HepG2 (cell line): Measurements from ENCODE around the gene ANKRD36B.
"Not testable (repeated sequence)": the region's sequence is repeated elsewhere in the genome, so short reads cannot be mapped to it uniquely, and the experiment has no call there.

Source experiments
- CTCF ChIP-seq: sonication (generic); formaldehyde crosslinking; IDR thresholded peaks from 2 replicates; pipeline ENCODE4 v1.5.0; 2020; ENCODE audit warnings: mild to moderate bottlenecking, missing genetic modification reagents, moderate library complexity
- HDAC6 ChIP-seq: fragments of 200-600 bp; sonication (generic); IDR thresholded peaks from 2 replicates; pipeline ENCODE4 v1.7.0; 2017; ENCODE audit warnings: mild to moderate bottlenecking, antibody characterized with exemption, low read length, low read depth
- NR2C2 ChIP-seq: sonication (generic); formaldehyde crosslinking; IDR thresholded peaks from 2 replicates; pipeline ENCODE4 v1.4.0; 2020; ENCODE audit warnings: missing genetic modification reagents, mild to moderate bottlenecking, moderate library complexity, borderline replicate concordance
- POLR2A ChIP-seq, 2 experiments: IDR thresholded peaks; 2 replicates each; pipeline ENCODE4 v1.6.1; 2011; ENCODE audit warnings: low read depth in 2 of 2, low read length in 2 of 2, mild to moderate bottlenecking in 1 of 2, moderate library complexity in 1 of 2; ENCODE audit not compliant: insufficient read depth in 1 of 2
- SMAD1 ChIP-seq: sonication (generic); formaldehyde crosslinking; IDR thresholded peaks from 2 replicates; pipeline ENCODE4 v1.4.0; 2020; ENCODE audit warnings: missing genetic modification reagents, low read depth, mild to moderate bottlenecking, borderline replicate concordance
- STAT6 ChIP-seq: sonication (generic); formaldehyde crosslinking; IDR thresholded peaks from 2 replicates; pipeline ENCODE4 v1.4.0; 2020; ENCODE audit warnings: missing genetic modification reagents, mild to moderate bottlenecking, borderline replicate concordance
- TCF7L2 ChIP-seq: IDR thresholded peaks from 2 replicates; pipeline ENCODE4 v1.6.1; 2011; ENCODE audit warnings: mild to moderate bottlenecking, low read depth, low read length, moderate library complexity
- ZNF362 ChIP-seq: sonication (generic); formaldehyde crosslinking; IDR thresholded peaks from 2 replicates; pipeline ENCODE4 v1.4.0; 2020; ENCODE audit warnings: missing genetic modification reagents, mild to moderate bottlenecking, borderline replicate concordance
- TF ChIP-seq, protein P1 (sequence below): sonication (generic); formaldehyde crosslinking; IDR thresholded peaks from 2 replicates; pipeline ENCODE4 v1.9.0; 2021; ENCODE audit warnings: missing genetic modification reagents, borderline replicate concordance
- TF ChIP-seq, protein P2 (sequence below): sonication (generic); formaldehyde crosslinking; IDR thresholded peaks from 2 replicates; pipeline ENCODE4 v1.5.0; 2020; ENCODE audit warnings: missing genetic modification reagents
- TF ChIP-seq, protein P3 (sequence below): sonication (generic); formaldehyde crosslinking; IDR thresholded peaks from 2 replicates; pipeline ENCODE4 v1.4.0; 2020; ENCODE audit warnings: missing genetic modification reagents

DNA sequence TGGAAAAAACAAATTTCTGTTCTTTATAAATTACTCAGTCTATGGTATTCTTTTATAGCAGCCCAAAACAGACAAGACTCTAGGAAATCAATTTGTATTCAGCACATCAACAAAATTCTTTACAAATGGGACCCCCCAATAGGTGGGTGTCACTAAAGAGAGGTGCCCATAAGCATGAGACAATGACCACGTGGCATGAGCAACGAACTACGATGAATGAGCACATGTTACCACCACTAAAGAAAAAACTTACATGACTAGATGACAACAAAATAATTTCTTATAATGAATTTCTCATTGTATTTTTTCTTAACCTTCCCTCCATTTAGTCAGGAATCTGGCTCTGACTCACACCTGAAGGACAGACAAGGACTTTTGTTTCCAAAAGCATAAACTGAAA, 3.8 kb upstream of the ANKRD36B start:
- not testable (repeated sequence) for TF ChIP-seq CTCF (CRISPR knock-in tag); TCF7L2; STAT6 (CRISPR knock-in tag); ZNF362 (CRISPR knock-in tag); POLR2A (IDR thresholded peaks at IDR 0.05; ENCODE audit: insufficient read depth in 1 of 2, low read depth in 2 of 2, low read length in 2 of 2); NR2C2 (CRISPR knock-in tag); SMAD1; HDAC6
- TF ChIP-seq, protein P1, sequence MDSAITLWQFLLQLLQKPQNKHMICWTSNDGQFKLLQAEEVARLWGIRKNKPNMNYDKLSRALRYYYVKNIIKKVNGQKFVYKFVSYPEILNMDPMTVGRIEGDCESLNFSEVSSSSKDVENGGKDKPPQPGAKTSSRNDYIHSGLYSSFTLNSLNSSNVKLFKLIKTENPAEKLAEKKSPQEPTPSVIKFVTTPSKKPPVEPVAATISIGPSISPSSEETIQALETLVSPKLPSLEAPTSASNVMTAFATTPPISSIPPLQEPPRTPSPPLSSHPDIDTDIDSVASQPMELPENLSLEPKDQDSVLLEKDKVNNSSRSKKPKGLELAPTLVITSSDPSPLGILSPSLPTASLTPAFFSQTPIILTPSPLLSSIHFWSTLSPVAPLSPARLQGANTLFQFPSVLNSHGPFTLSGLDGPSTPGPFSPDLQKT (CRISPR knock-in tag) = not testable (repeated sequence)
- TF ChIP-seq, protein P2, sequence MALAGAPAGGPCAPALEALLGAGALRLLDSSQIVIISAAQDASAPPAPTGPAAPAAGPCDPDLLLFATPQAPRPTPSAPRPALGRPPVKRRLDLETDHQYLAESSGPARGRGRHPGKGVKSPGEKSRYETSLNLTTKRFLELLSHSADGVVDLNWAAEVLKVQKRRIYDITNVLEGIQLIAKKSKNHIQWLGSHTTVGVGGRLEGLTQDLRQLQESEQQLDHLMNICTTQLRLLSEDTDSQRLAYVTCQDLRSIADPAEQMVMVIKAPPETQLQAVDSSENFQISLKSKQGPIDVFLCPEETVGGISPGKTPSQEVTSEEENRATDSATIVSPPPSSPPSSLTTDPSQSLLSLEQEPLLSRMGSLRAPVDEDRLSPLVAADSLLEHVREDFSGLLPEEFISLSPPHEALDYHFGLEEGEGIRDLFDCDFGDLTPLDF (CRISPR knock-in tag) = not testable (repeated sequence)
- TF ChIP-seq, protein P3, sequence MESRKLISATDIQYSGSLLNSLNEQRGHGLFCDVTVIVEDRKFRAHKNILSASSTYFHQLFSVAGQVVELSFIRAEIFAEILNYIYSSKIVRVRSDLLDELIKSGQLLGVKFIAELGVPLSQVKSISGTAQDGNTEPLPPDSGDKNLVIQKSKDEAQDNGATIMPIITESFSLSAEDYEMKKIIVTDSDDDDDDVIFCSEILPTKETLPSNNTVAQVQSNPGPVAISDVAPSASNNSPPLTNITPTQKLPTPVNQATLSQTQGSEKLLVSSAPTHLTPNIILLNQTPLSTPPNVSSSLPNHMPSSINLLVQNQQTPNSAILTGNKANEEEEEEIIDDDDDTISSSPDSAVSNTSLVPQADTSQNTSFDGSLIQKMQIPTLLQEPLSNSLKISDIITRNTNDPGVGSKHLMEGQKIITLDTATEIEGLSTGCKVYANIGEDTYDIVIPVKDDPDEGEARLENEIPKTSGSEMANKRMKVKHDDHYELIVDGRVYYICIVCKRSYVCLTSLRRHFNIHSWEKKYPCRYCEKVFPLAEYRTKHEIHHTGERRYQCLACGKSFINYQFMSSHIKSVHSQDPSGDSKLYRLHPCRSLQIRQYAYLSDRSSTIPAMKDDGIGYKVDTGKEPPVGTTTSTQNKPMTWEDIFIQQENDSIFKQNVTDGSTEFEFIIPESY (CRISPR knock-in tag) = not testable (repeated sequence)
